Stimulated activated naive B cell treated with anti-CD40 and anti-IgM and Interleukin-4, amounts not matched to agents 10 μg/mL and 1 μg/mL and 100 μg/mL, for 72 hours (primary cell): ENCODE data around the gene NFIA.

Experiments used
- ATAC-seq, 2 donors: fragments of 150-1000 bp; cut with Tn5 transposase; replicated peaks; 2 replicates each; pipeline ENCODE4 v1.10.0; 2021; ENCODE audit warnings: moderate library complexity in 1 of 2
- DNase-seq: peaks from one replicate; pipeline ENCODE4 v3.0.0; 2021
- H3K27ac Mint-ChIP-seq: one replicate; pipeline ENCODE4 v1.8.0; 2022; ENCODE audit warnings: mild to moderate bottlenecking, mixed read lengths
- H3K27me3 Mint-ChIP-seq, 2 donors: one replicate each; pipeline ENCODE4 v1.8.0; 2022; ENCODE audit warnings: mixed read lengths in 2 of 2
- H3K36me3 Mint-ChIP-seq, 2 donors: one replicate each; pipeline ENCODE4 v1.8.0; 2022; ENCODE audit warnings: mixed read lengths in 2 of 2, mild to moderate bottlenecking in 1 of 2
- H3K4me1 Mint-ChIP-seq, 2 donors: one replicate each; pipeline ENCODE4 v1.8.0; 2022; ENCODE audit warnings: mixed read lengths in 2 of 2, mild to moderate bottlenecking in 1 of 2
- H3K4me3 Mint-ChIP-seq, 2 donors: one replicate each; pipeline ENCODE4 v1.8.0; 2022; ENCODE audit warnings: mild to moderate bottlenecking in 2 of 2, mixed read lengths in 2 of 2, moderate library complexity in 1 of 2
- H3K9me3 Mint-ChIP-seq, 2 donors: one replicate each; pipeline ENCODE4 v1.8.0; 2022; ENCODE audit warnings: mixed read lengths in 2 of 2, mild to moderate bottlenecking in 1 of 2

Gene NFIA

GRCh38 chr1:61330018-61330417 is 247.7 kb downstream of the NFIA start:
- ATAC-seq = no peak
- no peak for DNase-seq
- H3K27me3 Mint-ChIP-seq = peaks cover 0 to 5% of the 10 kb centered on the region in 2 donors
- peaks cover 5 to 10% of the 10 kb centered on the region in 2 donors for H3K4me1 Mint-ChIP-seq
- no peaks in the 10 kb centered on the region for H3K9me3 Mint-ChIP-seq
- no peak overlapping the region for H3K27ac Mint-ChIP-seq
- H3K4me3 Mint-ChIP-seq = no peak overlapping the region
- no peaks in the 10 kb centered on the region for H3K36me3 Mint-ChIP-seq

GRCh38 chr1:61330571-61330970 is 248.2 kb downstream of the NFIA start:
- Mint-ChIP-seq H3K27ac (no peak overlapping the region), H3K36me3 (no peaks in the 10 kb centered on the region), H3K4me1 (peaks cover 5 to 6% of the 10 kb centered on the region in 2 donors), H3K27me3 (peaks cover 0 to 5% of the 10 kb centered on the region in 2 donors), H3K4me3 (no peak overlapping the region), H3K9me3 (no peaks in the 10 kb centered on the region)
- DNase-seq (no peak), ATAC-seq (no peak)

- H3K4me3 Mint-ChIP-seq = no peak overlapping the region
- no peaks in the 10 kb centered on the region for H3K9me3 Mint-ChIP-seq
- no peak overlapping the region for H3K27ac Mint-ChIP-seq
- H3K36me3 Mint-ChIP-seq = no peaks in the 10 kb centered on the region
- peaks cover 5 to 6% of the 10 kb centered on the region in 2 donors for H3K4me1 Mint-ChIP-seq
- peak; percentile 11 for DNase-seq
- H3K27me3 Mint-ChIP-seq = peaks cover 0 to 5% of the 10 kb centered on the region in 2 donors
- peak; percentile 93 to 98 for ATAC-seq
Measured at GRCh38 chr1:61332196-61332753, 249.9 kb downstream of the NFIA start.

GRCh38 chr1:61332796-61333195 is 250.4 kb downstream of the NFIA start:
- Mint-ChIP-seq H3K4me1 (peaks cover 5 to 6% of the 10 kb centered on the region in 2 donors), H3K9me3 (no peaks in the 10 kb centered on the region), H3K27ac (no peak overlapping the region), H3K4me3 (no peak overlapping the region), H3K36me3 (no peaks in the 10 kb centered on the region), H3K27me3 (peaks cover 0 to 5% of the 10 kb centered on the region in 2 donors)
- DNase-seq = no peak
- ATAC-seq = peak; percentile 25 to 45

- Mint-ChIP-seq H3K27ac (no peak overlapping the region), H3K4me3 (no peak overlapping the region)
Measured at GRCh38 chr1:61334718-61335589, 252.6 kb downstream of the NFIA start.

GRCh38 chr1:61337037-61337436 is 254.7 kb downstream of the NFIA start:
- Mint-ChIP-seq H3K36me3 (no peaks in the 10 kb centered on the region), H3K9me3 (no peaks in the 10 kb centered on the region), H3K4me1 (peaks cover 5 to 6% of the 10 kb centered on the region in 2 donors), H3K27ac (no peak overlapping the region), H3K4me3 (no peak overlapping the region), H3K27me3 (no peaks in the 10 kb centered on the region)
- DNase-seq (no peak), ATAC-seq (no peak)

More at GRCh38 chr1:61334718-61335589, 252.6 kb downstream of the NFIA start:
- no peak for DNase-seq
- Mint-ChIP-seq H3K27me3 (no peaks in the 10 kb centered on the region), H3K36me3 (no peaks in the 10 kb centered on the region), H3K9me3 (no peaks in the 10 kb centered on the region), H3K4me1 (peaks cover 5 to 6% of the 10 kb centered on the region in 2 donors)
- ATAC-seq = no peak

GRCh38 chr1:61337441-61337951 is 255.1 kb downstream of the NFIA start:
- H3K4me3 Mint-ChIP-seq = no peak overlapping the region

GRCh38 chr1:61337981-61338848 is 255.9 kb downstream of the NFIA start:
- DNase-seq = no peak
- Mint-ChIP-seq H3K27ac (no peak overlapping the region), H3K27me3 (no peaks in the 10 kb centered on the region), H3K4me1 (no peaks in the 10 kb centered on the region), H3K4me3 (no peak overlapping the region), H3K36me3 (no peaks in the 10 kb centered on the region), H3K9me3 (no peaks in the 10 kb centered on the region)
- no peak for ATAC-seq

More at GRCh38 chr1:61337441-61337951, 255.1 kb downstream of the NFIA start:
- DNase-seq = no peak
- no peak overlapping the region for H3K27ac Mint-ChIP-seq
- peaks cover 1 to 2% of the 10 kb centered on the region in 2 donors for H3K4me1 Mint-ChIP-seq
- H3K36me3 Mint-ChIP-seq = no peaks in the 10 kb centered on the region
- H3K27me3 Mint-ChIP-seq = no peaks in the 10 kb centered on the region
- no peak for ATAC-seq
- no peaks in the 10 kb centered on the region for H3K9me3 Mint-ChIP-seq

- H3K27me3 Mint-ChIP-seq = no peaks in the 10 kb centered on the region
- no peaks in the 10 kb centered on the region for H3K4me1 Mint-ChIP-seq
- ATAC-seq = no peak
Measured at GRCh38 chr1:61338899-61339298, 256.5 kb downstream of the NFIA start.

GRCh38 chr1:61341426-61341825 is 259.1 kb downstream of the NFIA start:
- Mint-ChIP-seq H3K36me3 (no peaks in the 10 kb centered on the region), H3K4me3 (no peak overlapping the region), H3K4me1 (no peaks in the 10 kb centered on the region), H3K9me3 (peaks cover 0 to under 1% of the 10 kb centered on the region in 2 donors), H3K27ac (no peak overlapping the region), H3K27me3 (no peaks in the 10 kb centered on the region)
- no peak for DNase-seq
- ATAC-seq = no peak

More at GRCh38 chr1:61338899-61339298, 256.5 kb downstream of the NFIA start:
- no peaks in the 10 kb centered on the region for H3K36me3 Mint-ChIP-seq
- no peak for DNase-seq
- no peaks in the 10 kb centered on the region for H3K9me3 Mint-ChIP-seq
- H3K27ac Mint-ChIP-seq = no peak overlapping the region
- H3K4me3 Mint-ChIP-seq = no peak overlapping the region

- ATAC-seq = no peak
- Mint-ChIP-seq H3K27ac (no peak overlapping the region), H3K27me3 (peaks cover 0 to 3% of the 10 kb centered on the region in 2 donors), H3K4me1 (no peaks in the 10 kb centered on the region), H3K36me3 (peaks cover 0 to 2% of the 10 kb centered on the region in 2 donors), H3K4me3 (no peak overlapping the region), H3K9me3 (peaks cover 4 to 6% of the 10 kb centered on the region in 2 donors)
- DNase-seq = no peak
Measured at GRCh38 chr1:61343734-61344420, 261.5 kb downstream of the NFIA start.

GRCh38 chr1:61344696-61345095 is 262.3 kb downstream of the NFIA start:
- ATAC-seq (no peak), DNase-seq (no peak)
- Mint-ChIP-seq H3K27me3 (peaks cover 0 to 3% of the 10 kb centered on the region in 2 donors), H3K4me3 (no peak overlapping the region), H3K4me1 (no peaks in the 10 kb centered on the region), H3K9me3 (peaks cover 4 to 6% of the 10 kb centered on the region in 2 donors), H3K27ac (no peak overlapping the region), H3K36me3 (peaks cover 0 to 2% of the 10 kb centered on the region in 2 donors)

GRCh38 chr1:61348025-61348665 is 265.8 kb downstream of the NFIA start:
- H3K4me1 Mint-ChIP-seq = no peaks in the 10 kb centered on the region
- DNase-seq = no peak
- no peak for ATAC-seq
- H3K27me3 Mint-ChIP-seq = peaks cover 0 to 7% of the 10 kb centered on the region in 2 donors
- H3K4me3 Mint-ChIP-seq = no peak overlapping the region
- peaks cover 0 to 2% of the 10 kb centered on the region in 2 donors for H3K36me3 Mint-ChIP-seq
- peaks cover 4 to 6% of the 10 kb centered on the region in 2 donors for H3K9me3 Mint-ChIP-seq
- H3K27ac Mint-ChIP-seq = no peak overlapping the region
